ENCODE data around the gene DCP2.

DCP2 gene

GRCh38 chr5:113024076-113024697, 47.6 kb downstream of the DCP2 start:
- no peak for DNase-seq

- DNase-seq = no peak
These were observed 49.0 kb downstream of the DCP2 start for GRCh38 chr5:113025596-113025995.

- DNase-seq = no peak
These were observed 49.6 kb downstream of the DCP2 start for GRCh38 chr5:113026211-113026610.

- DNase-seq = no peak
These were observed 50.4 kb downstream of the DCP2 start for GRCh38 chr5:113027015-113027414.

GRCh38 chr5:113027431-113027830, 50.8 kb downstream of the DCP2 start:
- DNase-seq = no peak

GRCh38 chr5:113029614-113030013, 53.0 kb downstream of the DCP2 start:
- DNase-seq = no peak

GRCh38 chr5:113031104-113031503, 54.5 kb downstream of the DCP2 start:
- DNase-seq = no peak

- DNase-seq = no peak
These were observed 55.0 kb downstream of the DCP2 start for GRCh38 chr5:113031557-113031956.

GRCh38 chr5:113034182-113034773, 57.7 kb downstream of the DCP2 start:
- no peak for DNase-seq

- DNase-seq = no peak
These were observed 58.5 kb downstream of the DCP2 start for GRCh38 chr5:113035096-113035495.

- no peak for DNase-seq
These were observed 59.7 kb downstream of the DCP2 start for GRCh38 chr5:113036321-113036720.

- DNase-seq = no peak
These were observed 60.2 kb downstream of the DCP2 start for GRCh38 chr5:113036826-113037225.

GRCh38 chr5:113038136-113038535, 61.5 kb downstream of the DCP2 start:
- no peak for DNase-seq

- no peak for DNase-seq
These were observed 62.1 kb downstream of the DCP2 start for GRCh38 chr5:113038714-113039113.

- DNase-seq = no peak
These were observed 62.8 kb downstream of the DCP2 start for GRCh38 chr5:113039229-113039933.

GRCh38 chr5:113039934-113040285, 63.3 kb downstream of the DCP2 start:
- no peak for DNase-seq

GRCh38 chr5:113040672-113041260, 64.2 kb downstream of the DCP2 start:
- no peak for DNase-seq

GRCh38 chr5:113042491-113043243, 66.1 kb downstream of the DCP2 start:
- DNase-seq = no peak

- DNase-seq = no peak
These were observed 66.9 kb downstream of the DCP2 start for GRCh38 chr5:113043491-113043931.

GRCh38 chr5:113044776-113045465, 68.3 kb downstream of the DCP2 start:
- DNase-seq = no peak

- DNase-seq = no peak
These were observed 70.6 kb downstream of the DCP2 start for GRCh38 chr5:113047234-113047633.
